Prostate gland (tissue), 2 donors: Measurements from ENCODE around the gene VPS29.
"Not testable (repeated sequence)": the region's sequence is repeated elsewhere in the genome, so short reads cannot be mapped to it uniquely, and the experiment has no call there.

Experiments used
- CTCF ChIP-seq, 4 experiments: fragments of 200-600 bp in 2 of 4; fragments of 450-650 bp in 2 of 4; sonication (generic) in 2 of 4; IDR thresholded peaks; 1 replicate in 3 of 4; 2 replicates in 1 of 4; pipeline ENCODE4 v1.5.1; 2016 to 2019; ENCODE audit warnings: antibody characterized with exemption in 4 of 4, mild to moderate bottlenecking in 2 of 4, moderate library complexity in 2 of 4
- POLR2A ChIP-seq: fragments of 450-650 bp; IDR thresholded peaks from one replicate; pipeline ENCODE4 v1.6.1; 2016; ENCODE audit warnings: antibody characterized with exemption, mild to moderate bottlenecking

- TF ChIP-seq POLR2A; CTCF (IDR thresholded peaks at IDR 0.05): not testable (repeated sequence)
Measured at GRCh38 chr12:110461189-110461588, 40.7 kb downstream of the VPS29 start.
